GM21360 (cell line): ENCODE measurements around the gene NRXN3.
"Not testable (repeated sequence)": the region's sequence is repeated elsewhere in the genome, so short reads cannot be mapped to it uniquely, and the experiment has no call there.

Experiments used
- ATAC-seq: cut with Tn5 transposase; IDR thresholded peaks from one replicate; pipeline ENCODE4 v1.9.1; 2021; ENCODE audit warnings: mild to moderate bottlenecking, moderate library complexity; ENCODE audit not compliant: unreplicated experiment

Gene NRXN3

DNA sequence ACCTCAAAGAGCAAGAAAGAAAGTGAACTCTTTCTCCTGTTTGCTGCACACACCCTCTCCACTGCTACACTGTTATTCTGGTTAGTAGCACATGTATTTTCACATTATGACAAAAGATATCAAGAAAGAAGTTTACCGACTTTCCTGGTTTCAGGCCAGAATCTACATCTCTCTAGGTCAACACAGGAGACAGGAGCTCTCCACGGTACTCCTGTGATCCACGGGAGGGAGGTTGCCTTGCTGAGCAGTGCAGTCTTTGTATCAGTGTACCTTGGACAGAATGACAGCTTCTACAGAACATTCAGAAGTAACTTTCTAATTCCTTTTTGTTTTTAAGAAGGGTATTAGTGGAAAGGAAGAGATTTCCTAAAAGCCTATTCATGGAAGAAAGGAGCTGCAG lies 805.6 kb downstream of the NRXN3 start:
- ATAC-seq = no peak

DNA sequence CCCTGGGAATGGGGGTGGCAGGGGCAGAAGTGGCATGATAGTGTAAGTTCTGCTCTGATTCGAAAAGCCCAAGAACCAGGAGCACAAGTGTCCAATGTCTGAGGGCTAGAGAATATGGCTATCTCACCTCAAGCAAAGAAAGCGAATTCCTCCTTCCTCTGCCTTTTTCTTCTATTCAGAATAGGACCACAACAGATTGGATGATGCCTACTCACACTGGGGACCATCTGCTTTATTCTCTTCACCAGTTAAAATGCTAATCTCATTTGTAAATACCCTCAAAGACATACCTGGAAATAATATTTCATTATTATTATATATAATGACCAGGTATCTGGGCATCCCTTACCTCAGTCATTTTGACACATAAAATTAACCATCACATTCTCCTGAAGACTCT lies 808.7 kb downstream of the NRXN3 start:
- ATAC-seq = no peak

GRCh38 chr14:78982551-78982950 lies 812.4 kb downstream of the NRXN3 start:
- ATAC-seq = no peak

GRCh38 chr14:78983126-78983525 lies 813.0 kb downstream of the NRXN3 start:
- ATAC-seq = no peak

GRCh38 chr14:78985668-78986381 lies 815.7 kb downstream of the NRXN3 start:
- no peak for ATAC-seq

DNA sequence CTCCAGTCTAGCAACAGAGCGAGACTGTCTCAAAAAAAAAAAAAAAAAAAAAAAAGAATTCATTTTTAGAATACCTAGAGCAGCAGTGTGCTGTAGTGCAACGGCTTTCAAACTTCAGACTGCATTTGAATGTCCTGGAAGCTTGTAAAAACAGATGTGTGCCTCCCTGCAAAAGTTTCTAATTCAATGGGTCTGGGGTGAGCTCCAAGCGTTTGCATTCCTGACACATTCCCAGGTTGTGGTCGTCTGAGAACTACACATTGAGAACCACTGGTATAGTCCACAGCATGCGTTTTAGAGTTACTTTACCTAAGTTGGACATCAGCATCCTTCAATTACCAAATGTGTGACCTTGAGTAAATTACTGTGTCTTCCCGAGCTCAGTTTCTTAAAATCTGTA lies 816.8 kb downstream of the NRXN3 start:
- no peak for ATAC-seq

DNA sequence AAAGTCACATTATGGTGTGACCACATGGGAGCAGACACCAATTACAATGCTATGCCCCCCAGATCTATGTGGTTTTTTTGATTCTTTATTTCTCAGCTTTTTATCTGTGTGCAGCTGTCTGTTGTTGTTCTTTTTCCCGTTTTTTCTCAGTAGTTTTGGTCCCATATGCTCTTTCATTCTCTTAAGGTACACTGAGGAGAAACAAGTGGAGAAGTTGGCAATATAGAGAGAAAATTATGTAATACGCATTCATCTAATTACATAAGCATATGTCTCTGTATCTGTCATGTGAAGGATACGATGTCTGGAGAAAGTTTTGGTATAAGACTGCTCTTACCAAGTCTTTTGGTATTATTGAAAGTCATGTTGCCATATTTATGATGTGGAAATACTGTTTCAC lies 819.0 kb downstream of the NRXN3 start:
- no peak for ATAC-seq

GRCh38 chr14:78992867-78993266 lies 822.7 kb downstream of the NRXN3 start:
- no peak for ATAC-seq

DNA sequence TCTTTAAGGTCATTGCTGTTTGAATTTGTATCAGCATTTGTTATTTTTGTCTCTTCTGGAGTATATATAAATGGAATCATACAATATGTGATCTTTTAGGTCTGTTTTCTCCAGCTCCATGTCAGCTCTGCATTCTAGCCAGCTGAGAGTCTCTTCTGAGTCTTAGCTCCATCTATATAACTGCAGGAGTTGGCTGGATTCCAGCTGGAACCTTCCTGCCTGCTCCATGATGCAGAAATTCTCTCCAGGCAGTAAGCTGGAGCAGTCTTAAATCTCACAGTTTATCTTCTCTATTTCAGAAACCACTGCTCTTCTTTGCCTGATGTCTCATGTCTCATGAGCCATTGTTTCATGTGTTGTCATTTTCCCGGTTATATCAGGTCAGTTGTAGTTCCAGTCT lies 827.6 kb downstream of the NRXN3 start:
- ATAC-seq = no peak

DNA sequence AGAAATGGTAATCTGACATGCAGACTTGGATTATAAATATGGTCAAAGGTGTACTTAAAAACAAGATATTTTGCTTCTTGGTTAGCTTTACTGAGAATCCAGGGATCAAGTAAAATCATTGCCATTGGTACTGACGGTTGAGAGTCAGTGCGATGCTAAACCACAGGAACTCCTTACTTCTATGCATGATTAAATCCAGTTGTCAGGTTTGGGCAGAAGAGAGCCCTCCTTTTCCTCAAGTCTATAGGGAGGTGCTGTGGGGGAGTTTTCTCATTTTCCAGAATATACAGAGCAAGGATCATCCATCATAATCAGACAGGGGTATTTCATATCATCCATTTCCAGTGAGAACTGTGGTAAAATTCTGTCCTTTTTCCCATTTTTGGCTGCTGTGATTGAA lies 839.1 kb downstream of the NRXN3 start:
- ATAC-seq = no peak

DNA sequence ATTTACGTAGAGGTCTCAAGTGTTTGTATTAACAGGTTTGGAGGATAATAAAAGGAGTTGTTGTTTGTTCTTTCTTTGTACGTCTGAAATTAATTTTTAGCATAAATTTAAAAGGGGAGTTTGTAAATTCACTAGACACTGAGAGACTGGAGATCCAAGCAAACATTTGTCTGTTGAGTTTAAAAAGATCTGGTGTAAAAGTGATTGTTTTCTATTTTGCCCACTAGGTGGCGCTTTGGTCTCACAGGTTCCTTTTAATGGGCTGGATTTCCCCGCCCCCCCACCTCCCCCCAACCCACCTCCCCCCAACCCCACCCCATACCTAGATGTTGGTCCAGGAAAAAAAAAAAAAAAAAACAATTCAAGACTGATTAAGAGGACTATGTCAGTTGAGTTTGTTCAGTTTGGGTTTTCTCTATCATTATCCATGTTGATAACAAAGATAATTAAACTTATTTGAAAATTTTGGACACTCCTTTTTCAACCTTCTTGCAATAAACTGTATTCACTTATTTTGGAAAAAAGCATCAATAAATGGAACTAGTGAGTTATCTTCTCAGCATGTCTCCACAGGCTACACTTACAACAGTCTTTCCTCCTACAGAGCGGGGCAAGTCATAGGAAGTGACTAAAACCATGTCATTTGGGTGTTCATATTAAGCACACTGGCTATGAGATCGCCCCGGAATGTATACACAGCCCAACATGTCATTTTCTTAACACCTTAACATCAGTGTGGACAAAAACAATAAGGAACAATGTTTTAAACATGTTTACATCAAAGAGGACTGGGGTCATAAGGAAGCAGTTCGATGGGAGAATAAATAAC lies 841.1 kb downstream of the NRXN3 start:
- no peak for ATAC-seq

GRCh38 chr14:79011920-79012204 lies 841.7 kb downstream of the NRXN3 start:
- ATAC-seq = no peak

DNA sequence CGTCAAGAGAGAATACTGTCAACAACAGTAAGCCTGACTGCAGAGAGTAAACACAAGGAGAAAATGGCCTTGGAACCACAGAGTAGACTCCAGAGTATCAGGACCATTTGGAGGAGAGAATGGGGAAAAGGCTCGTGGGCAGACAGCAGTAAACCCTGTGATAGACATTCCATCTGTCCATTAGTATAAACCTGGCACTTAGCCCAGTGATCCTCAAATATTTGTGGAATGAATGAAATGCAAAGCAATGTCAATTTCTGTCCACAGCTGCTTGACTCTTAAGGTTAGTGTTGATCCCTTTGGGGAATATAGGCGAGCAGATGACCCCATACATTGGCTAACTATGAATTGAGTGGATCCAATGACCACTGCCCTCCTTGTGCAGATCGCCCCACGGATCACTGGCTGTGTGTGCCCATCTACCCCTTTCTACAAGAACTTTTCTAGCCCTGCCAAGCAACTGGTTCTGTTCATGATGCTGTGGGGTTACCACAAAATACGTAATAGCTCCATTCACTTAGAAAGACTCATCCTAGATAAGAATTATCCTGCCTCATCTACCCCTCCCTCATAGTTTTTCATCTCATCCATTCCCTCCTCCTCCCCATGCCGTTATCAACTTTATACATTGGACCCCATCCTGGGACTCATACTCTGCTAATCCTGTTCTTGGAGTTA lies 846.8 kb downstream of the NRXN3 start:
- ATAC-seq = no peak

DNA sequence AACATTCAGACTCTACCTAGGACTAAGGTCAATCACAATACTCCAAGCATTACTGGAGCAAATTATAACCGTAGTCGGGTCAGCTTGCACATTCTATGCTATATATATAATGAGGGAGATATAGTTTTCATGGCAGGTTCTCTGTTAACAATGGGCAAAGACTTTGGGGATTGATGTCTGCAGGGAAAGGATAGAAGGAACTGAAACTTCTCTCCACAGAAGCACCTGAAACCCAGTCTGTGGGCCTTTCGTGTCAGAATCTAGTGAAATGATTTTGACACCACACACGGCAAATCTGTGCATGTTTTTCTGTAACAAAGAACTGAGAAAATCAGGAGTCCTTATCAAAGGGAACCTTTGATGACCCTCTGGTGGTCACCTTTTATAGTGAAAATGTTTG lies 847.4 kb downstream of the NRXN3 start:
- no peak for ATAC-seq

- ATAC-seq = no peak
Measured at GRCh38 chr14:79018836-79019235, 848.7 kb downstream of the NRXN3 start.

DNA sequence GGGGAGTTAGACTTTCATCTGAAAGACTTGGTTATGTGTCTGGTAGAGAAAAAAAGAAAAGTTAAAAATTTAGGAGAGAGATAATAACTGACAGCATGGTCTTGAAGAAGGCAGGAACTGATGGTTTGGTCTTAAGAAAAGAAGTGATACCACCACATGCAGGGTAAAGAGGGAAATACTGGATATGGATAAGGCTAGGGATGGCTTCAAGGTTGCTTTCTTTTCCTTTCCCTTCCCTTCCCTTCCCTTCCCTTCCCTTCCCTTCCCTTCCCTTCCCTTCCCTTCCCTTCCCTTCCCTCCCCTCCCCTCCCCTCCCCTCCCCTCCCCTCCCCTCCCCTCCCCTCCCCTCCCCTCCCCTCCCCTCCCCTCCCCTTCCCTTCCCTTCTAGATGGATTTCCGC lies 849.7 kb downstream of the NRXN3 start:
- ATAC-seq = not testable (repeated sequence)

- no peak for ATAC-seq
Measured at GRCh38 chr14:79021766-79022165, 851.6 kb downstream of the NRXN3 start.

GRCh38 chr14:79027138-79027537 lies 857.0 kb downstream of the NRXN3 start:
- no peak for ATAC-seq

DNA sequence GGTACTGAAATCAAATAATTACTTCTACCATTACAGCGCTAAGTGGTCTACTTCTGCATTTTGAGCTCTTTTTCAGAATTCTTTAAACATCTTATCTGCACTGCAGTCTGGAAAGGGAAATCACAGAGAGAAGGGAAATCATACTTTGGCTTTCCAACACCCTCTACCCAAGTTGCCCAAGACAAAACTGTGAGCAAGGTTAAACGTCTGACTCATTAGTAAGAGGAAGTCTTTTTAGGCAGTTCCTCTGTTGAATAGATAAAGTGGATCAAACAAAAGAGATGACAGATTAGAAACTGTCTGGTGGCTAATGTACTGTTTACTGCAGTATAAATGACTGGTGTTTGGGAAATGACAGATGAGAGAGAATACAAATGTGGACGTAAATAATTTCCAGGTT lies 858.1 kb downstream of the NRXN3 start:
- ATAC-seq = no peak

GRCh38 chr14:79036441-79036840 lies 866.3 kb downstream of the NRXN3 start:
- no peak for ATAC-seq

DNA sequence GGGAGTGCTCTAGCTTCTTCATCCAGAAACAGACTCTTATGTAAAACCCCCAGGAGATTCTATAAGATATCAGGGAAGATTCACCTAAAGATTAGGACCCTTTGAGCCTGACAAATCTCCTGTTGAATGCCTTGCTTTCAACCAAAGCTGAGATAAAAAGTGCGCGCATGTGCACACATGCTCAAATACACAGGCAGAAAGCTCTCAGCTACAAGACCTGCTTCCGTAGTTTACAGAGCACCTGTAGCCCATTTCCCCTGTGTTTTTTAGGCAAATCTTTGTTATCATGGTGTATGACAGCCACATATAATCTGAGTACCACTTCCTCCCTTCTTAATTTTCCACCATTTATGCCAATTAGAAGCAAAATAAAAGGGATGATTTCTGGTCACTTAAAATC lies 866.9 kb downstream of the NRXN3 start:
- ATAC-seq = no peak

DNA sequence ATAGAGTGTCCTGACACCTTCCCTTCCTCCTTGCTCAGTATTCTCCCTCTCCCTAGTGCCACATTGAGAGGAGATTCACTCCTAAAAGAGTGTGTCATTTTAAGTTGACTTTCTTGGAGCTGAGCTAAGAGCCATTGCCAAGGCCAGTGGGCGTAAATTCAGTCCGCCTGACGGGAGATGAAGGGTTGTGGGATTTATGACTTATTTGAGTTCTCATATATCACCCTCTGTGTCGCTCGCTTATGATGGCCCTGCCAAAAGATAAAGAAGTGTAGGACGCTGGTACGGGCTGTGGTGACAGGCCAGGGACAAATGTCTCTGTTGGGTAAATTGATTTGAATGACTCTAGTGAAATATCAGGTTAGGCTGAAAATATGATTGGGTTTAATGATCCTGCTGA lies 867.4 kb downstream of the NRXN3 start:
- no peak for ATAC-seq
